Mucosa of stomach (tissue), 1 donor: Measurements from ENCODE around the gene CELF2.

ENCODE experiments used
- H3K27me3 ChIP-seq: one replicate; pipeline ENCODE4 v1.7.0; 2013; ENCODE audit warnings: mild to moderate bottlenecking, low read length; ENCODE audit not compliant: control insufficient read depth, insufficient read depth
- H3K36me3 ChIP-seq: one replicate; pipeline ENCODE4 v1.7.0; 2013; ENCODE audit warnings: low read length; ENCODE audit not compliant: control insufficient read depth, insufficient read depth
- H3K4me1 ChIP-seq: one replicate; pipeline ENCODE4 v1.7.0; 2013; ENCODE audit warnings: mild to moderate bottlenecking, low read length; ENCODE audit not compliant: control insufficient read depth, insufficient read depth
- H3K4me3 ChIP-seq: one replicate; pipeline ENCODE4 v1.7.0; 2013; ENCODE audit warnings: low read length
- H3K9ac ChIP-seq: one replicate; pipeline ENCODE4 v1.7.0; 2013; ENCODE audit warnings: mild to moderate bottlenecking, low read length, moderate library complexity
- H3K9me3 ChIP-seq: one replicate; pipeline ENCODE4 v1.7.0; 2013; ENCODE audit warnings: mild to moderate bottlenecking, low read length, moderate library complexity; ENCODE audit not compliant: control insufficient read depth
- donor health status: Pancreatic carcinoma.

The CELF2 gene

GRCh38 chr10:11095374-11095801 is 77.7 kb downstream of the CELF2 start:
- no peak overlapping the region for H3K4me3 ChIP-seq
- no peaks in the 10 kb centered on the region for H3K36me3 ChIP-seq
- no peaks in the 10 kb centered on the region for H3K9me3 ChIP-seq
- H3K9ac ChIP-seq: no peak overlapping the region
- H3K27me3 ChIP-seq: no peaks in the 10 kb centered on the region
- no peaks in the 10 kb centered on the region for H3K4me1 ChIP-seq

- Histone ChIP-seq H3K4me1 (no peaks in the 10 kb centered on the region), H3K27me3 (no peaks in the 10 kb centered on the region), H3K9me3 (no peaks in the 10 kb centered on the region), H3K9ac (no peak overlapping the region), H3K4me3 (no peak overlapping the region), H3K36me3 (no peaks in the 10 kb centered on the region)
These were observed 78.8 kb downstream of the CELF2 start for GRCh38 chr10:11096422-11096821.

- H3K36me3 ChIP-seq: no peaks in the 10 kb centered on the region
- H3K9ac ChIP-seq: no peak overlapping the region
- H3K27me3 ChIP-seq: no peaks in the 10 kb centered on the region
- H3K4me3 ChIP-seq: no peak overlapping the region
- H3K4me1 ChIP-seq: no peaks in the 10 kb centered on the region
- H3K9me3 ChIP-seq: no peaks in the 10 kb centered on the region
These were observed 80.0 kb downstream of the CELF2 start for GRCh38 chr10:11097686-11098085.

- Histone ChIP-seq H3K4me3 (no peak overlapping the region), H3K9me3 (no peaks in the 10 kb centered on the region), H3K9ac (no peak overlapping the region), H3K27me3 (no peaks in the 10 kb centered on the region), H3K4me1 (no peaks in the 10 kb centered on the region), H3K36me3 (no peaks in the 10 kb centered on the region)
These were observed 81.0 kb downstream of the CELF2 start for GRCh38 chr10:11098666-11099065.

GRCh38 chr10:11104772-11105675 is 87.4 kb downstream of the CELF2 start:
- H3K9ac ChIP-seq: no peak overlapping the region
- H3K4me1 ChIP-seq: no peaks in the 10 kb centered on the region
- H3K4me3 ChIP-seq: no peak overlapping the region
- H3K9me3 ChIP-seq: no peaks in the 10 kb centered on the region
- H3K36me3 ChIP-seq: no peaks in the 10 kb centered on the region
- no peaks in the 10 kb centered on the region for H3K27me3 ChIP-seq

- no peaks in the 10 kb centered on the region for H3K27me3 ChIP-seq
- H3K9me3 ChIP-seq: no peaks in the 10 kb centered on the region
- H3K36me3 ChIP-seq: no peaks in the 10 kb centered on the region
- no peak overlapping the region for H3K4me3 ChIP-seq
- H3K9ac ChIP-seq: no peak overlapping the region
- no peaks in the 10 kb centered on the region for H3K4me1 ChIP-seq
These were observed 88.0 kb downstream of the CELF2 start for GRCh38 chr10:11105676-11106004.

GRCh38 chr10:11106621-11107374 is 89.1 kb downstream of the CELF2 start:
- Histone ChIP-seq H3K9ac (no peak overlapping the region), H3K27me3 (no peaks in the 10 kb centered on the region), H3K4me3 (no peak overlapping the region), H3K9me3 (no peaks in the 10 kb centered on the region), H3K36me3 (no peaks in the 10 kb centered on the region), H3K4me1 (no peaks in the 10 kb centered on the region)

- Histone ChIP-seq H3K36me3 (no peaks in the 10 kb centered on the region), H3K4me3 (no peak overlapping the region), H3K9me3 (no peaks in the 10 kb centered on the region), H3K9ac (no peak overlapping the region), H3K27me3 (no peaks in the 10 kb centered on the region), H3K4me1 (no peaks in the 10 kb centered on the region)
These were observed 90.3 kb downstream of the CELF2 start for GRCh38 chr10:11107948-11108347.

- no peaks in the 10 kb centered on the region for H3K36me3 ChIP-seq
- no peak overlapping the region for H3K4me3 ChIP-seq
- H3K9me3 ChIP-seq: no peaks in the 10 kb centered on the region
- H3K27me3 ChIP-seq: no peaks in the 10 kb centered on the region
- no peak overlapping the region for H3K9ac ChIP-seq
- H3K4me1 ChIP-seq: no peaks in the 10 kb centered on the region
These were observed 90.7 kb downstream of the CELF2 start for GRCh38 chr10:11108356-11108755.

- H3K36me3 ChIP-seq: no peaks in the 10 kb centered on the region
- no peaks in the 10 kb centered on the region for H3K27me3 ChIP-seq
- no peak overlapping the region for H3K4me3 ChIP-seq
- H3K9me3 ChIP-seq: no peaks in the 10 kb centered on the region
- no peak overlapping the region for H3K9ac ChIP-seq
- H3K4me1 ChIP-seq: no peaks in the 10 kb centered on the region
These were observed 91.9 kb downstream of the CELF2 start for GRCh38 chr10:11109590-11109989.

GRCh38 chr10:11110539-11110938 is 92.9 kb downstream of the CELF2 start:
- no peak overlapping the region for H3K9ac ChIP-seq
- H3K4me3 ChIP-seq: no peak overlapping the region
- H3K27me3 ChIP-seq: no peaks in the 10 kb centered on the region
- H3K36me3 ChIP-seq: no peaks in the 10 kb centered on the region
- H3K9me3 ChIP-seq: no peaks in the 10 kb centered on the region
- H3K4me1 ChIP-seq: no peaks in the 10 kb centered on the region

GRCh38 chr10:11111490-11111889 is 93.8 kb downstream of the CELF2 start:
- Histone ChIP-seq H3K27me3 (no peaks in the 10 kb centered on the region), H3K4me3 (no peak overlapping the region), H3K9me3 (no peaks in the 10 kb centered on the region), H3K4me1 (no peaks in the 10 kb centered on the region), H3K36me3 (no peaks in the 10 kb centered on the region), H3K9ac (no peak overlapping the region)
